HEK293T (cell line): ENCODE data around the gene DVL2.

ENCODE experiments used
- CTCF ChIA-PET: fragments of 350-600 bp; formaldehyde crosslinking; extraction: SDS; loops from one replicate; lab custom pipeline; 2021; ENCODE audit warnings: antibody characterized with exemption, inconsistent platforms; lab: Yijun Ruan, JAX
- POLR2A ChIA-PET: fragments of 350-600 bp; formaldehyde crosslinking; extraction: SDS; loops from one replicate; lab custom pipeline; 2020; ENCODE audit warnings: antibody characterized with exemption, inconsistent platforms; lab: Yijun Ruan, JAX
- DNase-seq: peaks from one replicate; pipeline ENCODE4 v3.0.0; 2012; ENCODE audit warnings: mixed read lengths; ENCODE audit errors: extremely low spot score
- ARNT ChIP-seq: fragments of 450-650 bp; IDR thresholded peaks from 2 replicates; pipeline ENCODE4 v1.6.1; 2017; ENCODE audit warnings: mild to moderate bottlenecking
- BHLHE40 ChIP-seq: fragments of 450-650 bp; IDR thresholded peaks from 2 replicates; pipeline ENCODE4 v1.6.1; 2016; ENCODE audit warnings: mild to moderate bottlenecking, moderate library complexity, borderline replicate concordance
- CTBP1 ChIP-seq: fragments of 450-650 bp; IDR thresholded peaks from 2 replicates; pipeline ENCODE4 v1.6.1; 2016; ENCODE audit warnings: borderline replicate concordance
- ELF4 ChIP-seq: fragments of 450-650 bp; IDR thresholded peaks from 2 replicates; pipeline ENCODE4 v1.6.1; 2017; ENCODE audit warnings: antibody characterized with exemption
- FOXA1 ChIP-seq: fragments of 450-650 bp; IDR thresholded peaks from 2 replicates; pipeline ENCODE4 v1.6.1; 2016; ENCODE audit warnings: mild to moderate bottlenecking
- FOXK2 ChIP-seq: fragments of 450-650 bp; IDR thresholded peaks from 2 replicates; pipeline ENCODE4 v1.6.1; 2016; ENCODE audit warnings: mild to moderate bottlenecking
- FOXM1 ChIP-seq: fragments of 450-650 bp; IDR thresholded peaks from 2 replicates; pipeline ENCODE4 v1.6.1; 2017; ENCODE audit warnings: mild to moderate bottlenecking, borderline replicate concordance
- HDGF ChIP-seq: fragments of 450-650 bp; IDR thresholded peaks from 2 replicates; pipeline ENCODE4 v1.6.1; 2017; ENCODE audit warnings: antibody characterized with exemption, borderline replicate concordance
- L3MBTL2 ChIP-seq: fragments of 450-650 bp; conservative IDR thresholded peaks from 2 replicates; pipeline ENCODE4 v1.6.1; 2016; ENCODE audit warnings: mild to moderate bottlenecking
- LEF1 ChIP-seq: fragments of 450-650 bp; IDR thresholded peaks from 2 replicates; pipeline ENCODE4 v1.6.1; 2017; ENCODE audit warnings: mild to moderate bottlenecking, borderline replicate concordance
- NFRKB ChIP-seq: fragments of 450-650 bp; IDR thresholded peaks from 2 replicates; pipeline ENCODE4 v1.6.1; 2016; ENCODE audit warnings: mild to moderate bottlenecking, moderate library complexity
- PKNOX1 ChIP-seq: fragments of 450-650 bp; IDR thresholded peaks from 2 replicates; pipeline ENCODE4 v1.6.1; 2016
- SP1 ChIP-seq: fragments of 450-650 bp; IDR thresholded peaks from 2 replicates; pipeline ENCODE4 v1.6.1; 2017
- SUZ12 ChIP-seq: fragments of 450-650 bp; IDR thresholded peaks from 2 replicates; pipeline ENCODE4 v1.6.1; 2016; ENCODE audit warnings: mild to moderate bottlenecking
- TARDBP ChIP-seq: fragments of 450-650 bp; IDR thresholded peaks from 2 replicates; pipeline ENCODE4 v1.6.1; 2016
- ZNF384 ChIP-seq: fragments of 450-650 bp; IDR thresholded peaks from 2 replicates; pipeline ENCODE4 v1.6.1; 2016

The DVL2 gene

GRCh38 chr17:7218166-7218565 lies 16.2 kb downstream of the DVL2 start:
- no peak for DNase-seq
- CTCF ChIA-PET = no interaction called here
- POLR2A ChIA-PET = interaction anchor here (1.7 to 9.3 kb wide), 3 partner anchors 15 to 111 kb away, joined by 3 to 166 read pairs (median 11); partner anchors contain the start of genes DVL2, GABARAP, NEURL4 and PHF23
- TF ChIP-seq FOXK2 = no peak
- TF ChIP-seq TARDBP = no peak
- no peak for TF ChIP-seq ZNF384
- no peak for TF ChIP-seq ELF4
- TF ChIP-seq L3MBTL2 = no peak
- no peak for TF ChIP-seq SP1
- no peak for TF ChIP-seq LEF1
- TF ChIP-seq SUZ12 = no peak
- no peak for TF ChIP-seq CTBP1
- TF ChIP-seq HDGF = no peak

- ChIA-PET CTCF (no interaction called here), POLR2A (interaction anchor here (0.6 to 9.3 kb wide), 2 partner anchors 21 to 74 kb away, joined by 3 to 166 read pairs; partner anchors contain the start of genes DVL2, GABARAP and PHF23)
- TF ChIP-seq FOXK2 = no peak
- TF ChIP-seq SP1 = no peak
- no peak for TF ChIP-seq FOXA1
- no peak for TF ChIP-seq NFRKB
- TF ChIP-seq ELF4 = no peak
- TF ChIP-seq ZNF384 = no peak
- no peak for TF ChIP-seq BHLHE40
- peak; percentile 39 for DNase-seq
These were observed 17.0 kb downstream of the DVL2 start for GRCh38 chr17:7217113-7217987.

- no peak for DNase-seq
- TF ChIP-seq FOXM1 (no peak), L3MBTL2 (no peak), SUZ12 (no peak), LEF1 (no peak), FOXK2 (no peak), ELF4 (no peak), FOXA1 (no peak), ZNF384 (no peak), PKNOX1 (no peak)
- POLR2A ChIA-PET = interaction anchor here (1.1 to 3.3 kb wide), 2 partner anchors 23 to 181 kb away, joined by 4 to 13 read pairs; partner anchors contain the start of genes PHF23 and SLC16A13
- CTCF ChIA-PET = interaction anchor here (1.1 kb wide), 1 partner anchor 8 kb away, joined by 3 read pairs; no protein-coding TSS in a partner anchor
These were observed 17.8 kb downstream of the DVL2 start for GRCh38 chr17:7216242-7217112.

- TF ChIP-seq LEF1 = no peak
- TF ChIP-seq CTBP1 = no peak
- TF ChIP-seq ARNT = no peak
- no peak for TF ChIP-seq FOXK2
- TF ChIP-seq FOXM1 = no peak
- TF ChIP-seq ELF4 = no peak
- TF ChIP-seq ZNF384 = no peak
- no peak for TF ChIP-seq PKNOX1
- TF ChIP-seq TARDBP = no peak
- TF ChIP-seq SUZ12 = no peak
- TF ChIP-seq HDGF = no peak
- no peak for TF ChIP-seq NFRKB
- no peak for TF ChIP-seq SP1
- no peak for TF ChIP-seq BHLHE40
- no peak for TF ChIP-seq L3MBTL2
- no peak for TF ChIP-seq FOXA1
- ChIA-PET CTCF (interaction anchor here (1.1 kb wide), 1 partner anchor 9 kb away, joined by 3 read pairs; no protein-coding TSS in a partner anchor), POLR2A (interaction anchor here (1.1 to 3.3 kb wide), 4 partner anchors 23 to 180 kb away, joined by 4 to 13 read pairs (median 10); partner anchors contain the start of genes NEURL4, PHF23 and SLC16A13)
- DNase-seq = no peak
These were observed 18.6 kb downstream of the DVL2 start for GRCh38 chr17:7215652-7216180.

- POLR2A ChIA-PET = interaction anchor here (1.1 to 3.3 kb wide), 5 partner anchors 24 to 180 kb away, joined by 4 to 13 read pairs (median 8); partner anchors contain the start of genes GABARAP, NEURL4, PHF23 and SLC16A13
- CTCF ChIA-PET = no interaction called here
- TF ChIP-seq SUZ12 = peak; percentile 95
- no peak for TF ChIP-seq PKNOX1
- DNase-seq = no peak
These were observed 19.1 kb downstream of the DVL2 start for GRCh38 chr17:7215136-7215638.
